Activated CD8-positive, alpha-beta memory T cell treated with anti-CD3 and anti-CD28 coated beads for 4 hours (primary cell): Measurements from ENCODE around the gene PTPN11.
"Not testable (repeated sequence)": the region's sequence is repeated elsewhere in the genome, so short reads cannot be mapped to it uniquely, and the experiment has no call there.

ENCODE experiments used
- DNase-seq, 2 donors: peaks; one replicate each; pipeline ENCODE4 v3.0.0-alpha.2; 2020; ENCODE audit warnings: low read depth in 2 of 2

The PTPN11 gene

GRCh38 chr12:112514926-112515642, 96.3 kb downstream of the PTPN11 start:
- DNase-seq: no peak

GRCh38 chr12:112515868-112516267, 97.1 kb downstream of the PTPN11 start:
- DNase-seq: no peak

- no peak for DNase-seq
Measured at GRCh38 chr12:112517730-112518364, 99.1 kb downstream of the PTPN11 start.

DNA sequence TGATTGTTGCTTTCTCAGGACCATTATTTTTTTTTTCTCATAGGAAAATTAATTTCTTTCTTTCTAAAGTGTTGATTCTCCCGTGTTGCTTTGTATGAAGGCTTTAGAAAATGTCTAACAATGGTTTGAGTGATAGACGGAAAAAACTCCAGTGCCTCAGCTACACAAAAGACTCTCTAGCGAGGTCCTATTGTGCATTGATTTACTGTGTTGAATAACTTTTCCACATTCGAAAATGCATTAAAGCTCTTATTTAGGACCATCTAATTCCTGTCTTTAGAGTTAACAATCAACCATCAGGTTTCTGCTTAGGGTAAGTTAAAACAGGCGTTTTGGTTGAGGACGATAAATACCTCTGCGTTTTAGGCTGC, 99.6 kb downstream of the PTPN11 start:
- no peak for DNase-seq

DNA sequence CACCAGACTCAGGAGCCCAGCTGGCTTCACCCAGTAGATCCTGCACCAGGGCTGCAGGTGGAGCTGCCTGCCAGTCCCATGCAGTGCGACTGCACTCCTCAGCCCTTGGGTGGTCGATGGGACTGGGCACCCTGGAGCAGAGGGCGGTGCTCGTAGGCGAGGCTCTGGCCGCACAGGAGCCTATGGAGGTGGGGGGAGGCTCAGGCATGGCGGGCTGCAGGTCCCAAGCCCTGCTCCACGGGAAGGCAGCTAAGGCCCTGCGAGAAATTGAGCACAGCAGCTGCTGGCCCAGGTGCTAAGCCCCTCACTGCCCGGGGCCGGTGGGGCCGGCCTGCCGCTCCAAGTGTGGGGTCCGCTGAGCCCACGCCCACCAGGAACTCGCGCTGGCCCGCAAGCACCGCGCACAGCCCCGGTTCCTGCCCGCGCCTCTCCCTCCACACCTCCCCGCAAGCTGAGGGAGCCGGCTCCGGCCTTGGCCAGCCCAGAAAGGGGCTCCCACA, 101.1 kb downstream of the PTPN11 start:
- DNase-seq: not testable (repeated sequence)

GRCh38 chr12:112523856-112524255, 105.1 kb downstream of the PTPN11 start:
- no peak for DNase-seq

- DNase-seq: no peak
Measured at GRCh38 chr12:112524269-112524668, 105.5 kb downstream of the PTPN11 start.

DNA sequence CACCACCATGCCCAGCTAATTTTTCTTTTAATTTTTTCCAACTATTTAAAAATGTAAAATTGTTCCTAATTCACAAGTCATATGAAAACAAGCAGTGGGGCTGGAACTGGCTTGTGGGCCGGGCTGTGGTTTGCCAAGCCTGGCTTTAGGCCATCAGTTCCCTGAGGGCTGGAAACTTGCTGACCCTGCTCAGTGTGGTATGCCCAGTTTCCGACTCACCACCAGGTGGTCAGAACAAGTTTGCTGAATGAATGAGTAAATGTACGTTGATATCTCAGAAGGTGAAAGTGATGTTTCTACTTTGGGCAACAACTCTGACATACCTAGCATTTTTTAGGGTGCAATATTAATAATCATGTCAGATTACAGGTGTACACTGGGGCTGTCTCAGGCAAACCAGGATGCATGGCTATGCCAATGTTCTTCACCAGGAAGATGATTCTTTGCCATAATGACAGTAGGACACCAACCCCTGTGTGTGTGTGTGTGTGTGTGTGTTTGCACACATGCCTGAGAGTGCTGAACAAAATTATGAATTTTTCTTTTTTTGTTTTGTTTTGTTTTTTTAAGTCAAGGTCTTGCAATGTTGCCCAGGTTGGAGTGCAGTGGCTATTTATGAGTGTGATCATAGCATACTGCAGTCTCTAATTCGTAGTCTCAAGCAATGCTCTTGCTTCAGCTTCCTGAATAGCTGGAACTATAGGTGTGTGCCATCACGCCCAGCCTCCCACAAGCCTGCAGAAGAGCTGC, 106.1 kb downstream of the PTPN11 start:
- DNase-seq: no peak

DNA sequence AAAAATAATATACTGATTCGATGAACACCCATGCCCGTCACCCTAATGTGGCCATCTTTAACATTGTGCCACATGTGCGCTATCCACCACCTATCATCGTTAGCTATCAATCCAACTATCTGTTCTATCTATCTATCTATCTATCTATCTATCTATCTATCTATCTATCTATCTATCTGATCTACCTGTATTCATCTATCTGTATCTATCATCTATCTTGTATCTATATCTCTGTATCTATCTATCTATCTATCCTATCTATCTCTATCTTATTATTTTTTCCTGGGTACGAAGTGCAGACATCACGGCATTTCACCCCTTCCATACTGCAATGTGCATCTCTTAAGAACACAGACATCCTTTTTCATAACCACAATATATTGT, 106.7 kb downstream of the PTPN11 start:
- DNase-seq: no peak

DNA sequence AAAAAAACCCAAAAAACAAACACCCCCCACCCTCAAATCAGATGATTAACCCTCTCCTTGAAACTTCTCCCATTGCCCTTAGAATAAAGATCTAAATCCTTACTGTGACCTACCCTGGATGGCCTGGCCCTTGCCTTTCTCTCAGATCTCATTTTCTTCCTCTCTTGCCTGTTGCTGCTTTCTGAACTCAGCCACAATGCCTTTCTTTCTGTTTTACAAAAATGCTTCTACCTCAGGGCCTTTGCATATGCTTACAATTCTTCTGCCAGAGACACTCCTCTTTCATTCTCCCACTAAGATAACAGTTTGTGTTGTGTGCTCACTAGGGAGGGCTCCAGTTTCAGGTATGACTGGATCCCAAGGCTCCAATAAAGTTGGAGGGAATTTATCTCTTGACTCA, 108.3 kb downstream of the PTPN11 start:
- DNase-seq: no peak

GRCh38 chr12:112527501-112527900, 108.8 kb downstream of the PTPN11 start:
- no peak for DNase-seq

DNA sequence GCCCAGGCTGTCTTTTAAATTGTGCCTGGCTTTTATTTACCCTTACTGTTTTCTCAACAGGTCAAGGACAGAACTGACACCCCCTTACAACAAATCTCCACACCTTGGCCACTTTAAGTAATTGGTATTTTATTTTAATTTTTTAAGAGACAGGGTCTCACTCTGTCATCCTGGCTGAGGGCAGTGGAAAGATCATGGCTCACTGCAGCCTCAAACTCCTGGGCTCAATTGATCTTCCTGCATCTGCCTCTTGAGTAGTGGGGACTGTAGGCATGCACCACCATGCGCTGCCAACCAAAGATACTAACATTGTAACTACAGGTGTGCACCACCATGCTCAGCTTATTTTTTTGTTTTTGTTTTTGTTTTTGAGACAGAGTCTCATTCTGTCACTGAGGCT, 109.8 kb downstream of the PTPN11 start:
- DNase-seq: no peak

GRCh38 chr12:112530941-112531340, 112.2 kb downstream of the PTPN11 start:
- no peak for DNase-seq

GRCh38 chr12:112532106-112532505, 113.4 kb downstream of the PTPN11 start:
- no peak for DNase-seq

DNA sequence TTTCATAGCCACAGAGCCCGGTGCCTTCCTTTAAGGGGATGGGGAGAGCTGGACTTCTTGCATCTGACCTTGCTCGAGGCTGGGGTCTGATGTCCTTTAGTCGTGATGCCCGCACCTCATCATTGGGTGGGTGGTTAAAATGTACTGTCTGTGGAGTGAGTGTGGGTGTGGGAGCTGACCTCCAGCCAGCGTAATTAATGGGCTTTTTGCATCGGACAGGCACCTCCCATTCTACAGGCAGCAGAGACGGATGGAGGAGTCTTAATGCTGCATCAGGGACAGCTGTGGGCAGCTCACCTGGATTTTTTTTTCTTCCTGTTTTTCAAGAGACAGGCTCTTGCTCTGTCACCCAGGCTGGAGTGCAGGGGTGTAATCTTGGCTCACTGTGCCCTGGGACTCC, 114.8 kb downstream of the PTPN11 start:
- DNase-seq: no peak

DNA sequence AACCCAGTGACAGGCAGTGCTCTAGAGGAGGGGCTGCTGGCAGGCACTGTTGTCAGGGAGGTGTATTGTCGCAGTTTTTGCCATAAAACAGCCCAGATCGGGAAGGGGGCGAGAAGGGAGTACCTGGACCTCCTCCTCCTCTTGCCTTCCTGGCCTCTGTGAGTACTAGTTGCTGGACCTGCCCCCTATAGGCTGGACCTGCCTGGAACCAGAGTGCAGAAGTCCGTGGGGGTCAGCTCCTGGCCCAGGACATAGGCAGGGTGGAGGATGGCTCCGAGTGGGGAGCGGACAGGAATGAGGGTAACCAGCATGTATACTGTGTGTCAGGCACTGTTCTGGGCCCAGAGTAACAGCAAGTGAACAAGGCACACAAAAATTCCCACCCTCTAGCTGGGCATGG, 116.3 kb downstream of the PTPN11 start:
- DNase-seq: no peak

DNA sequence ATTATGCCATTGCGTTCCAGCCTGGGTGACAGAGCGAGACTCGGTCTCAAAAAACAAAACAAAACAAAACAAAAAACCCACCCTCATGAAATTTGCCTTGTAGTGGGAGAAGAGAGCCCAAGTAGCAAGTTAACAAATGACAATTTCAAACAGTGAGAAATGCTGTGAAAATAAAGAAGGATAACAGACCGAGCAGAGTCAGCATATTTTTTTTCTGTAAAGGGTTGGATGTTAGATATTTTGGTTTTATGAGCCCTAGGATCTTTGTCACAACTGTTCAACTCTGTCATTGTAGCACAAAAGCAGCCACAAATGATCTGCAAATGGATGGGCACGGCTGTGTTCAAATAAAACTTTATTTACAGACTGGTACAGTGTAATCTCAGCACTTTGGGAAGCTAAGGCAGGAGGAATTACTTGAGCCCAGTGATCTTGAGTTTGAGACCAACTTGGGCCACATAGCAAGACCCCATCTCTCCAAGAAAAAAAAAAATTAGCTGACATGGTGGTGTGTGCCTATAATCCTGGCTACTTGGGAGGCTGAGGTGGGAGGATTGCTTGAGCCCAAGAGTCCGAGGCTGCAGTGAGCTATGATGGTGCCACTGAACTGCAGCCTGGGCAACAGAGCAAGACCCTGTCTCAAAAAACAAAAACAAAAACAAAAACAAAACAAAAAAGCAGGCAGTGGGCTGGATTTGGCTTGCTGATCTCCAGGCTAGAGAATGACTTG, 117.1 kb downstream of the PTPN11 start:
- DNase-seq: no peak

DNA sequence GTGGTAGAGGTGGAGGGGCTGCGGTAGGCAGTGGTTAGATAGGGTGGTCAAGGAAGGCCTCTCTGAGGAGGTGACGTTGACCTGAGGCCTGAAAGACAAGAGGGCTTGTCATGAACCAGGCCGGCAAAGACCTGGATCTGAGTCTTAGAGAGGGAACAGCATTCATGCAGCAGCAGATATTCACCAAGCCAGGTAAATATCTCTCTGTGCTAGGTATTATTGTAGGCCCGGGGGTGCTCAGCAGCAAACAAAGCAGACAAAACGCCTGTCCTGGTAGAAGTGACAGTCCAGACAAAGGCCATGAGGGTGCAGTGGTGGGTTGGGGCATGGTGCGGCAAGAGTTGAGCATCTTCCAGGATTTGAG, 117.6 kb downstream of the PTPN11 start:
- no peak for DNase-seq

- DNase-seq: no peak
Measured at GRCh38 chr12:112537710-112538396, 119.1 kb downstream of the PTPN11 start.

DNA sequence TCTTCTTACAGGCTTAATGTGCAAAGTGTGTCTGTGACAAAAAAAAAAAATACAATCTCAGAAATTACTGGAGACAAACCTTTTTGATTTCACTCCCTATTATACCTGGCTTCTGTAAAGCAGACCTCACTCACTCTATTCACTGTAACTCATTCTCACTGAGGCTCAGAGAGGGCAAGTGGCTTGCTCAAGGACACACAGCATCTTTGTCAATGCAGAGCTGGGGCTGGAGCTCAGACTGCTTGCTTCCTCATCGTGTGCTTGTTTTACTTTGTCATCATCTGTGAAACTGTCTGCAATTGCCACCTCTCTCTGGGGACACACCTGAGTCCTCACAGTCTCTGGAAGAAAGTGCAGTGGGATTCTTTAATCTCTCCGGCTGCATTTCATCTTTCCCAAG, 120.0 kb downstream of the PTPN11 start:
- no peak for DNase-seq

GRCh38 chr12:112539221-112539620, 120.5 kb downstream of the PTPN11 start:
- no peak for DNase-seq

- DNase-seq: no peak
Measured at GRCh38 chr12:112540021-112540420, 121.3 kb downstream of the PTPN11 start.
